DND-41 (cell line): Measurements from ENCODE around the gene CCDC102B.

Experiments
- ATAC-seq: fragments of 200-7000 bp; cut with Tn5 transposase; 3 replicates; pipeline ENCODE4 v1.9.1; 2021; ENCODE audit warnings: low read depth; ENCODE audit not compliant: insufficient read depth
- DNase-seq: peaks from one replicate; pipeline ENCODE4 v3.0.0-alpha.2; 2020
- H2AFZ ChIP-seq: 2 replicates; pipeline ENCODE4 v1.6.0; 2012; ENCODE audit warnings: low read depth, low read length
- H3K27ac ChIP-seq: 2 replicates; pipeline ENCODE4 v1.5.1; 2012; ENCODE audit warnings: low read length, inconsistent platforms
- H3K27me3 ChIP-seq: fragments of 200-600 bp; sonication (generic); 2 replicates; pipeline ENCODE4 v1.6.0; 2012; ENCODE audit warnings: low read length, mild to moderate bottlenecking, inconsistent platforms; ENCODE audit not compliant: insufficient read depth, poor library complexity
- H3K36me3 ChIP-seq: 2 replicates; pipeline ENCODE4 v1.5.1; 2012; ENCODE audit warnings: low read length, inconsistent platforms; ENCODE audit not compliant: insufficient read depth
- H3K4me1 ChIP-seq: 2 replicates; pipeline ENCODE4 v1.5.1; 2012; ENCODE audit warnings: mild to moderate bottlenecking, low read length; ENCODE audit not compliant: insufficient read depth
- H3K4me2 ChIP-seq: 2 replicates; pipeline ENCODE4 v1.6.0; 2012; ENCODE audit warnings: mild to moderate bottlenecking, moderate library complexity, low read length, inconsistent platforms; ENCODE audit not compliant: insufficient read depth
- H3K4me3 ChIP-seq, 2 experiments: fragments of 200-600 bp in 1 of 2; shearing (Covaris generic) in 1 of 2; 2 replicates each; pipeline ENCODE4 v1.5.1; 2012 to 2016; ENCODE audit warnings: inconsistent platforms in 2 of 2, low read length in 2 of 2, mild to moderate bottlenecking in 2 of 2, low read depth in 1 of 2, moderate library complexity in 1 of 2
- H3K79me2 ChIP-seq: 2 replicates; pipeline ENCODE4 v1.6.0; 2012; ENCODE audit warnings: low read length, inconsistent platforms; ENCODE audit not compliant: insufficient read depth
- H3K9ac ChIP-seq: 2 replicates; pipeline ENCODE4 v1.6.0; 2012; ENCODE audit warnings: low read depth, mild to moderate bottlenecking, inconsistent platforms, low read length, moderate library complexity
- H3K9me3 ChIP-seq: 2 replicates; pipeline ENCODE4 v1.5.1; 2012; ENCODE audit warnings: low read length, moderate library complexity, mild to moderate bottlenecking, inconsistent platforms; ENCODE audit not compliant: insufficient read depth, severe bottlenecking
- H4K20me1 ChIP-seq: 2 replicates; pipeline ENCODE4 v1.6.0; 2012; ENCODE audit warnings: low read length; ENCODE audit not compliant: insufficient read depth
- EZH2 ChIP-seq: IDR thresholded peaks from 3 replicates; pipeline ENCODE4 v1.6.1; 2012; ENCODE audit warnings: borderline replicate concordance, low read depth, mild to moderate bottlenecking, moderate library complexity, low read length, inconsistent platforms; ENCODE audit not compliant: severe bottlenecking
- TF ChIP-seq, protein P1 (sequence below): IDR thresholded peaks from 2 replicates; pipeline ENCODE4 v1.5.1; 2012; ENCODE audit warnings: borderline replicate concordance, low read length, moderate library complexity, mild to moderate bottlenecking; ENCODE audit not compliant: poor library complexity, severe bottlenecking; ENCODE audit errors: extremely low read depth

Gene CCDC102B

DNA sequence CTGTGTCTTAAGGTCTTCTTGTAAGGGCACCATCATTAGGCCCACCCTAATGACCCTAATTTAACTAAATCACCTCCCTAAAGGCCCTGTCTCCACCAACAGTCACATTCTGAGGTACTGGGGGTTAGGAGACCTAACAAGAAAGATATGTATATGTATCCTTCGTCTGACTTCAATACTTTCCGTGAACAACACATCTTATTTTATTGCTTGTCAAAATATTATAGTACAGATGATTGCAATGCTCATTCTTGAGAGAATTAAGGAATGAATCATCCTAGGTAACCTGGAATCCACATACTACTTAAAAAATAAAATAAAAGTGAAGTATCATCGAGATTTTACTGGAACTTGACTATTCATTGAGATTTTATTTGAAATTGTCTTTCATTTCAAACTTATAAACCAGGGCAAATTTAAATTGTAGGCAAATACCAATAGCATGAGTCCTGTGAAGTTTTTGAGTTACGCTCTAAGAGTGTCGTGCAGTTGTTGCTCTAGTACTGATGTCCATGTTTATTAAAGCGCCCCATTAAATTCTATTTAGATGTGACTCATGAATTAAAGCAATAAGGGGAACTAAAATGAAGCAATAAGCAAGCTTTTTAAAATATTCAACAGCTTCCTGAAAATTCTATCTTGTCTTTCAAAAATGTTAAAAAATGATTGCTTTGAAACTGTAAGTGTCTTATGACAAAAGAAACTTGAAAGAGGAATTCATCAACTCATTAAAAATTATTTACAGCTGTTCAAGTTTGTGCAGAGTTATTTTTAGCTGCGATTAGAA, 40.0 kb downstream of the CCDC102B start:
- DNase-seq (no peak), ATAC-seq (no peak)
- Histone ChIP-seq H3K36me3 (no peaks in the 10 kb centered on the region), H3K27ac (no peak overlapping the region), H3K9ac (no peak overlapping the region), H3K9me3 (peaks cover 2% of the 10 kb centered on the region), H3K79me2 (no peaks in the 10 kb centered on the region), H4K20me1 (no peaks in the 10 kb centered on the region), H3K27me3 (no peaks in the 10 kb centered on the region), H2AFZ (no peak overlapping the region), H3K4me1 (no peaks in the 10 kb centered on the region), H3K4me2 (no peak overlapping the region), H3K4me3 (no peak overlapping the region)
- TF ChIP-seq EZH2: no peak
- TF ChIP-seq, protein P1, sequence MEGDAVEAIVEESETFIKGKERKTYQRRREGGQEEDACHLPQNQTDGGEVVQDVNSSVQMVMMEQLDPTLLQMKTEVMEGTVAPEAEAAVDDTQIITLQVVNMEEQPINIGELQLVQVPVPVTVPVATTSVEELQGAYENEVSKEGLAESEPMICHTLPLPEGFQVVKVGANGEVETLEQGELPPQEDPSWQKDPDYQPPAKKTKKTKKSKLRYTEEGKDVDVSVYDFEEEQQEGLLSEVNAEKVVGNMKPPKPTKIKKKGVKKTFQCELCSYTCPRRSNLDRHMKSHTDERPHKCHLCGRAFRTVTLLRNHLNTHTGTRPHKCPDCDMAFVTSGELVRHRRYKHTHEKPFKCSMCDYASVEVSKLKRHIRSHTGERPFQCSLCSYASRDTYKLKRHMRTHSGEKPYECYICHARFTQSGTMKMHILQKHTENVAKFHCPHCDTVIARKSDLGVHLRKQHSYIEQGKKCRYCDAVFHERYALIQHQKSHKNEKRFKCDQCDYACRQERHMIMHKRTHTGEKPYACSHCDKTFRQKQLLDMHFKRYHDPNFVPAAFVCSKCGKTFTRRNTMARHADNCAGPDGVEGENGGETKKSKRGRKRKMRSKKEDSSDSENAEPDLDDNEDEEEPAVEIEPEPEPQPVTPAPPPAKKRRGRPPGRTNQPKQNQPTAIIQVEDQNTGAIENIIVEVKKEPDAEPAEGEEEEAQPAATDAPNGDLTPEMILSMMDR: no peak

DNA sequence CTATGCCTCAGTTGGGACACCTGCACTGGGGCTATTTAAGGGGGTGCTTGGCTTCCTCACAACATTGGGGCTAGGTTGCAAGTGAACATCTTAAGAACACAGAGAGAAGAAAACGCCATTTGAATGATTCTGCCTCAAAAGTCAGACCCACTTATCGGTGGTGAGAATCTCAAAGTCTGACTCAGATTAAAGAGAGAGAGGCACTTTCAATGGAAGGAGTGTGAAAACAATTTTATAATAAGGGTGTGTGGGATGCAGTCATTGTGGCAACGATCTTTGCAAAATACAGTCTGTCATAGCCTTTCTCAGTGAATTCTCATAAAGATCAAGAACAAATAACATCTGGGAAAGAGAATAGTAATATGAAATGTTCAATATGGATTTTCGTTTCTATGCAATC, 41.8 kb downstream of the CCDC102B start:
- no peak overlapping the region for H3K27ac ChIP-seq
- no peaks in the 10 kb centered on the region for H3K27me3 ChIP-seq
- no peaks in the 10 kb centered on the region for H3K36me3 ChIP-seq
- H3K9ac ChIP-seq: no peak overlapping the region
- no peak overlapping the region for H3K4me3 ChIP-seq
- DNase-seq (no peak), ATAC-seq (no peak)
- H3K4me1 ChIP-seq: no peaks in the 10 kb centered on the region
- TF ChIP-seq, protein P1: no peak
- no peak for TF ChIP-seq EZH2
- H4K20me1 ChIP-seq: no peaks in the 10 kb centered on the region
- no peaks in the 10 kb centered on the region for H3K79me2 ChIP-seq
- H3K9me3 ChIP-seq: peaks cover 2% of the 10 kb centered on the region
- H2AFZ ChIP-seq: no peak overlapping the region
- H3K4me2 ChIP-seq: no peak overlapping the region

DNA sequence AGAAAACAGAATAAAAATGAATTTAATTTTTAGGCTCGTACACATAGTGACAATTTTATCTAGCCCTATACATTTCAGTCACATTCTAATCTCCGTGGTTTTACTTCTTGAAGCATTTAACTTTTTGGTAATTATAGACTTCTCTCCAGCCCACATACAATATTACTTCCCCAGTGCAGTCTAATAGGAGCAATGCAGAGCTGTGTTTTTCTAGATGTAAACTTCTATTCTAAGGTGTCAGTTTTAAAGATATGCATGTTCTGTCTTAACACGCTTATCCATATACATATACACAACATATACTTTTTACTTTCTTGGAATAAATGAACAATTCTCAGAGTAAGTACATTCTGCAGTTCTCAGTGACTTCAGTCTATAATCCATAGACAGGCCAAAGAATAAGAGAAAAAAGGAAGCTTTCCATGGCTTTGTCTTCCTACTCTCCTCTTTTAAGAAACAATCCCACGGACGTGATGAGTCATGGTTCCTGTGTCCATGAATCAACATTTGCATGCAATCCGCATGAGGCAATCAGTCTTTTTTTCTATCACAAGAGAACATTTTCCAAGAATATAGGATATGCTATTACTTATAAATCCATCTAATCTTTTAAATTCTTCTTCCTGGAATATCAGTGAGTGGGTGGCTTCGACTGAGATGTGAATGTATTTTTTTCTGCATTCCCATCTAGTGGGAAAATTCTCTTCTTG, 42.8 kb downstream of the CCDC102B start:
- peaks cover 2% of the 10 kb centered on the region for H3K9me3 ChIP-seq
- no peaks in the 10 kb centered on the region for H3K79me2 ChIP-seq
- H4K20me1 ChIP-seq: no peaks in the 10 kb centered on the region
- no peaks in the 10 kb centered on the region for H3K4me1 ChIP-seq
- H3K4me3 ChIP-seq: no peak overlapping the region
- TF ChIP-seq, protein P1: no peak
- no peak for TF ChIP-seq EZH2
- no peak overlapping the region for H3K27ac ChIP-seq
- no peaks in the 10 kb centered on the region for H3K27me3 ChIP-seq
- H2AFZ ChIP-seq: no peak overlapping the region
- DNase-seq (no peak), ATAC-seq (no peak)
- no peaks in the 10 kb centered on the region for H3K36me3 ChIP-seq
- no peak overlapping the region for H3K4me2 ChIP-seq
- H3K9ac ChIP-seq: no peak overlapping the region
